ENCODE data around the gene NKX3-2. TPM values are rescaled to one million over a fixed set of nuclear protein-coding genes. Genes with fewer than 3 reads are reported as not detected.

NKX3-2 gene
- total and polyA plus RNA-seq, 10 of the 15 experiments (the other 5 are each of a cell fraction or from before 2014, with no cell fraction given), result not detected

DNA sequence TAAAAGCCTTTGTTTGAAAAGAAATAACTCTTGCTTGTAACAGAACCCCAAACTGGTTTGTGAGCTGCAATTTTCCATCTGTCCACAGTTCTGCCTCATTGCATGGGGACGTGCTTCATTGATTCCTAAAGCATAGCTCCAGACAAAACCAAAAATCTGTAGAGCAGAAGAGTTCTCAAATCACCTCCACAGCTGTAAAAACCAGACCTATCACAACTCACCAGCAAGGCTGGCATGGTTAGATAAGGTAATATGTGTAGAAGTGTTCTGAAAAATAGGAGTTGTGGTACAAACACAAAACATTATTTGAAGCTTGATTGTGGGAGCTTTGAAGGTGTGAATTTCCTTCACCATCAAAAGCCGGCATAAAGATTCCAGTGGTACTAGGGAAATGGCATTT, 47.7 kb downstream of the NKX3-2 start (continued):
- TF ChIP-seq, protein P1, sequence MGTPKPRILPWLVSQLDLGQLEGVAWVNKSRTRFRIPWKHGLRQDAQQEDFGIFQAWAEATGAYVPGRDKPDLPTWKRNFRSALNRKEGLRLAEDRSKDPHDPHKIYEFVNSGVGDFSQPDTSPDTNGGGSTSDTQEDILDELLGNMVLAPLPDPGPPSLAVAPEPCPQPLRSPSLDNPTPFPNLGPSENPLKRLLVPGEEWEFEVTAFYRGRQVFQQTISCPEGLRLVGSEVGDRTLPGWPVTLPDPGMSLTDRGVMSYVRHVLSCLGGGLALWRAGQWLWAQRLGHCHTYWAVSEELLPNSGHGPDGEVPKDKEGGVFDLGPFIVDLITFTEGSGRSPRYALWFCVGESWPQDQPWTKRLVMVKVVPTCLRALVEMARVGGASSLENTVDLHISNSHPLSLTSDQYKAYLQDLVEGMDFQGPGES (IDR thresholded peaks at IDR 0.05), result no peak
- TF ChIP-seq, protein P2, sequence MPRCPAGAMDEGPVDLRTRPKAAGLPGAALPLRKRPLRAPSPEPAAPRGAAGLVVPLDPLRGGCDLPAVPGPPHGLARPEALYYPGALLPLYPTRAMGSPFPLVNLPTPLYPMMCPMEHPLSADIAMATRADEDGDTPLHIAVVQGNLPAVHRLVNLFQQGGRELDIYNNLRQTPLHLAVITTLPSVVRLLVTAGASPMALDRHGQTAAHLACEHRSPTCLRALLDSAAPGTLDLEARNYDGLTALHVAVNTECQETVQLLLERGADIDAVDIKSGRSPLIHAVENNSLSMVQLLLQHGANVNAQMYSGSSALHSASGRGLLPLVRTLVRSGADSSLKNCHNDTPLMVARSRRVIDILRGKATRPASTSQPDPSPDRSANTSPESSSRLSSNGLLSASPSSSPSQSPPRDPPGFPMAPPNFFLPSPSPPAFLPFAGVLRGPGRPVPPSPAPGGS (IDR thresholded peaks at IDR 0.05; ENCODE audit: borderline replicate concordance, insufficient read depth, low read depth, low read length, poor library complexity, severe bottlenecking), result no peak

DNA sequence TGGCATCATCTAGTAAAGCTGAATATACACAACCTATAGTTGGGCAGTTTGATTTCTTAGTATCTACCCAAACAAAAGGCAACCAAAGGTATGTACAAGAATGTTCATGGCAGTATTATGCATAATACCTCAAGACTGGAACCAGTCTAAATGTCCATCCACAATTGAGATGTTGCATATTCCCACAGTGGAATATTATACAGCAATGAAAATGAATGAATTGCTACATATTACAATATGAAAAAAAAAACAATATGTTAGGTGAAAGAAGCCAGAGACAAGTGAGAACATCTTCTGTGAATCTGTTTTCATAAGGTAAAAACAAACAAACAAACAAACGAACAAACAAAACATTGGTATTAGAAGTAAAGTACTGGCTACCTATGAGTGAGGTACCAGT, 48.6 kb downstream of the NKX3-2 start:
- POLR2A ChIA-PET, result no interaction called here
- peaks cover 0 to 4% of the 10 kb centered on the region in 2 experiments; a peak in 1 of 4 replicates for H3K27me3 ChIP-seq (replicated peaks in 1 of 2; ENCODE audit: control insufficient read depth in 2 of 2, insufficient read depth in 2 of 2, low read length in 1 of 2)
- intact Hi-C loops (cut with micrococcal nuclease; ENCODE audit: unreplicated experiment) (no loop called here), in situ Hi-C loops (cut with MboI) (no loop called here)
- no peak overlapping the region for H3K4me2 ChIP-seq (ENCODE audit: control insufficient read depth, insufficient read depth)
- RAD21 ChIA-PET (ENCODE audit: unreplicated experiment), result no interaction called here
- no peaks in the 10 kb centered on the region for H3K79me2 ChIP-seq (ENCODE audit: control insufficient read depth, insufficient read depth, low read length)
- no peak overlapping the region for H3K9ac ChIP-seq (ENCODE audit: control insufficient read depth, insufficient read depth, low read length)
- no peaks in the 10 kb centered on the region for H3K9me3 ChIP-seq (replicated peaks; ENCODE audit: control insufficient read depth, insufficient read depth, low read length)
- SMC1A ChIA-PET (ENCODE audit: uncharacterized antibody, unreplicated experiment), result interaction anchor here (1.2 kb wide), 1 partner anchor 31 kb away, joined by 4 read pairs; no protein-coding TSS in a partner anchor
- ATAC-seq (no peak), FAIRE-seq (no peak), DNase-seq (ENCODE audit: low read depth, low spot score) (no peak)
- 38% methylated on average over 1 of the region's 1 CpG for WGBS (ENCODE audit: insufficient coverage, insufficient replicate concordance, low lambda C conversion rate, missing lambda C conversion rate)
- H3K27ac ChIP-seq (ENCODE audit: control insufficient read depth, insufficient read depth), result no peak overlapping the region
- TF ChIP-seq MYB (IDR thresholded peaks at IDR 0.05; ENCODE audit: borderline replicate concordance, low read depth, low read length) (no peak), RBBP5 (conservative IDR thresholded peaks at IDR 0.05) (no peak), CBX5 (IDR thresholded peaks at IDR 0.05; ENCODE audit: low read depth) (no peak), BCL11A (IDR thresholded peaks at IDR 0.05; ENCODE audit: low read depth, low read length) (no peak), WRNIP1 (IDR thresholded peaks at IDR 0.05; ENCODE audit: borderline replicate concordance, low read depth, low read length) (no peak), RCOR1 (conservative IDR thresholded peaks at IDR 0.05; ENCODE audit: low read depth, low read length) (no peak), CREM (IDR thresholded peaks at IDR 0.05; ENCODE audit: low read depth) (no peak), ZSCAN29 (IDR thresholded peaks at IDR 0.05) (no peak)
- TF ChIP-seq, protein P3, sequence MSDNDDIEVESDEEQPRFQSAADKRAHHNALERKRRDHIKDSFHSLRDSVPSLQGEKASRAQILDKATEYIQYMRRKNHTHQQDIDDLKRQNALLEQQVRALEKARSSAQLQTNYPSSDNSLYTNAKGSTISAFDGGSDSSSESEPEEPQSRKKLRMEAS (IDR thresholded peaks at IDR 0.05; ENCODE audit: low read depth, low read length), result no peak
- no peaks in the 10 kb centered on the region for H3K4me1 ChIP-seq (ENCODE audit: control insufficient read depth, insufficient read depth, low read length)
- no peaks in the 10 kb centered on the region for H3K36me3 ChIP-seq (ENCODE audit: control insufficient read depth in 2 of 2, insufficient read depth in 2 of 2, low read length in 1 of 2)
- no peak overlapping the region for H3K4me3 ChIP-seq
- BruUV-seq (replicated peaks), result no TSS peak
- H4K20me1 ChIP-seq (ENCODE audit: control insufficient read depth, insufficient read depth), result no peaks in the 10 kb centered on the region
- H2AFZ ChIP-seq (ENCODE audit: control insufficient read depth, low read depth, low read length), result no peak overlapping the region
- CTCF ChIA-PET, result interaction anchor here (1.4 kb wide), 1 partner anchor 10 kb away, joined by 4 read pairs; no protein-coding TSS in a partner anchor
